Body of pancreas (tissue), 4 donors: ENCODE results near the gene CADPS. TPM values are rescaled to one million over a fixed set of nuclear protein-coding genes. Genes with fewer than 3 reads are reported as not detected.
A peak's percentile ranks its signal among the peaks of the same experiment; 100 is the strongest.
"Not testable (repeated sequence)": the region's sequence is repeated elsewhere in the genome, so short reads cannot be mapped to it uniquely, and the experiment has no call there.

Source experiments
- ATAC-seq: fragments of 150-250 bp; one replicate; pipeline ENCODE4 v1.9.1; 2016
- DNase-seq, 4 donors: peaks; one replicate each; pipeline ENCODE4 v3.0.0-alpha.2; 2019
- H3K27ac ChIP-seq, 4 donors: fragments of 200-600 bp; sonication (generic); 1 replicate in 3 of 4; 2 replicates in 1 of 4; pipeline versions ENCODE4 v1.5.1 to v1.6.1; 2016 to 2019; ENCODE audit warnings: mild to moderate bottlenecking in 1 of 4, mixed read lengths in 1 of 4, moderate library complexity in 1 of 4
- H3K27me3 ChIP-seq, 2 donors: fragments of 200-600 bp; sonication (generic); one replicate each; pipeline ENCODE4 v1.6.0; 2016; ENCODE audit warnings: mild to moderate bottlenecking in 1 of 2
- H3K36me3 ChIP-seq, 2 donors: fragments of 200-600 bp; sonication (generic); replicated peaks in 1 of 2; 2 replicates each; pipeline ENCODE4 v1.5.1; 2016; ENCODE audit warnings: low read depth in 2 of 2; ENCODE audit not compliant: insufficient read depth in 1 of 2
- H3K4me1 ChIP-seq: fragments of 200-600 bp; sonication (generic); one replicate; pipeline ENCODE4 v1.6.0; 2016
- H3K4me3 ChIP-seq, 2 donors: fragments of 200-600 bp; sonication (generic); 1 replicate in 1 of 2; 2 replicates in 1 of 2; pipeline ENCODE4 v1.5.1; 2016 to 2019
- H3K9me3 ChIP-seq, 3 donors: fragments of 200-600 bp; sonication (generic); 1 replicate in 2 of 3; 2 replicates in 1 of 3; pipeline ENCODE4 v1.5.1; 2016
- POLR2A ChIP-seq, 3 donors: fragments of 450-650 bp; IDR thresholded peaks; one replicate each; pipeline ENCODE4 v1.6.1; 2016; ENCODE audit warnings: antibody characterized with exemption in 3 of 3, mild to moderate bottlenecking in 2 of 3
- WGBS, 2 donors: methylation state at CpG; one replicate each; pipeline ENCODE4 v1.1.5; 2017; 5-methylcytosine and 5-hydroxymethylcytosine counted together
- intact Hi-C: fragments of 100-400 bp; cut with DNase I; formaldehyde crosslinking; loops from one replicate; pipeline ENCODE4 v1.15.1; 2023
- total RNA-seq, 2 donors: library from RNA; depleted of rRNA; stranded (reverse); fragments of >200 nt; gene quantifications; one replicate each; pipeline ENCODE4 v1.1.0, GENCODE V29; 2016
- TF ChIP-seq, protein P1 (sequence below), 7 experiments: fragments of 450-650 bp in 4 of 7; fragments of 200-600 bp in 3 of 7; sonication (generic) in 3 of 7; IDR thresholded peaks; one replicate each; pipeline ENCODE4 v1.5.1; 2016 to 2019; ENCODE audit warnings: antibody characterized with exemption in 7 of 7

Gene CADPS
- total RNA-seq, 2 donors from 2014 or later = 22.1 to 67.6 TPM

DNA sequence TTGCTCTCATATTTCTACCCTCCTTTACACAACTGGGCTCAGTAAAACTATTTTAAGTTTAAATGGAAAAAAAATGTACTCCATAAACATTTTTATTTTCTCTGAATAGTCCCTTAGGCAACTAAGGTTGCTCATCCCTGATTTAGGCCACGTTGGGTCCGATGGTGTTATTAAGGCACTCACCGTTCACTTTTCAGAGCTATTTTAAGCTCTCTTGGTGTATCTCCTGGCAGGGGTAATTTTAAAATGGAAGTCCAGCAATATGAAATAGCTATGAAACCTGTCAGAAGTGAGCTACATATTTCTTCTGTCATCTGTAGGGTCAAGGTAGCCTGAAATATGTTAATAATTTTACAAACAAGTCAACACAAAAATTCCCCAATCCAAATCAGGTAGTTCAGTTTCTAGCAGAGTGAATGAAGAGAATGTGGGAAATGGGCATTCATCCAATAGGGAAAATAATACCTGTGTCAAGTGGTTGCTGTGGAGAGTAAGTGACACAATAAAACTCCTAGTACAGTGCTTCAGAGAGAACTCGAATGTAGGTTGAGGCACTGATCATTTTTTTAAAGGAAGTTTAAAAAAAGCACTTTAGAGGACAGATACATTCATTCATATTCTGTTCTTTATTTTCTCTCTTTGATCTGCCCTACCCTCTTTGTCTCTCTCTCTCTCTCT lies 292.6 kb downstream of the CADPS start:
- intact Hi-C loops = no loop called here
- Histone ChIP-seq H3K27ac (peak overlapping the region in 1 of 4 donors; percentile 19), H3K36me3 (no peaks in the 10 kb centered on the region), H3K4me3 (no peak overlapping the region), H3K9me3 (peaks cover 0 to 5% (median 0%) of the 10 kb centered on the region in 3 donors), H3K27me3 (no peaks in the 10 kb centered on the region), H3K4me1 (no peaks in the 10 kb centered on the region)
- DNase-seq (no peak), ATAC-seq (no peak)
- TF ChIP-seq, protein P1, sequence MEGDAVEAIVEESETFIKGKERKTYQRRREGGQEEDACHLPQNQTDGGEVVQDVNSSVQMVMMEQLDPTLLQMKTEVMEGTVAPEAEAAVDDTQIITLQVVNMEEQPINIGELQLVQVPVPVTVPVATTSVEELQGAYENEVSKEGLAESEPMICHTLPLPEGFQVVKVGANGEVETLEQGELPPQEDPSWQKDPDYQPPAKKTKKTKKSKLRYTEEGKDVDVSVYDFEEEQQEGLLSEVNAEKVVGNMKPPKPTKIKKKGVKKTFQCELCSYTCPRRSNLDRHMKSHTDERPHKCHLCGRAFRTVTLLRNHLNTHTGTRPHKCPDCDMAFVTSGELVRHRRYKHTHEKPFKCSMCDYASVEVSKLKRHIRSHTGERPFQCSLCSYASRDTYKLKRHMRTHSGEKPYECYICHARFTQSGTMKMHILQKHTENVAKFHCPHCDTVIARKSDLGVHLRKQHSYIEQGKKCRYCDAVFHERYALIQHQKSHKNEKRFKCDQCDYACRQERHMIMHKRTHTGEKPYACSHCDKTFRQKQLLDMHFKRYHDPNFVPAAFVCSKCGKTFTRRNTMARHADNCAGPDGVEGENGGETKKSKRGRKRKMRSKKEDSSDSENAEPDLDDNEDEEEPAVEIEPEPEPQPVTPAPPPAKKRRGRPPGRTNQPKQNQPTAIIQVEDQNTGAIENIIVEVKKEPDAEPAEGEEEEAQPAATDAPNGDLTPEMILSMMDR (IDR thresholded peaks at IDR 0.05) = no peak
- TF ChIP-seq POLR2A (IDR thresholded peaks at IDR 0.05) = no peak
- WGBS, 2 donors = 37 to 45% methylated on average over 4 of the region's 4 CpGs

GRCh38 chr3:62580485-62580884 lies 294.7 kb downstream of the CADPS start:
- DNase-seq, H3K4me3 ChIP-seq, H3K4me1 ChIP-seq, H3K27me3 ChIP-seq, H3K36me3 ChIP-seq, intact Hi-C loops, ATAC-seq, H3K27ac ChIP-seq, H3K9me3 ChIP-seq: not testable (repeated sequence)
- WGBS, 2 donors = 67 to 74% methylated on average over 1 of the region's 1 CpG

DNA sequence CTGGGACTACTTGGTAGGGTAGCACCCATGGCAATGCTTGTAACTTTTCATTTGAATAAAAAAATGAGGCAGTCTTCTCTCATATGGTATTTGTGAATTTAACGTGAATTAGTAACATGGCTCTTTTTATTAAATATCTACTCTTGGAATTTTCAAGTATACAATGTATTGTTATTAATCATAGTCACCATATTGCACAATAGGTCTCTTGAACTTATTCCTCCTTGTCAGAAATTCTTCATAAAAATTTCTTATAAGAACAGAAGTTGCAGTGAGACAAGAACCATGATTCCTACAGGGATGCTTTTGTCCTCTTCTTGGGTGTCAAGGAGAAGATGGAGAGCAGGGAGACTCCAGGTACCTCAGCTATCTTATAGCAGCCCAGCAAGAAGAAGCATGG lies 298.1 kb downstream of the CADPS start:
- no peaks in the 10 kb centered on the region for H3K4me1 ChIP-seq
- no peak for DNase-seq
- ATAC-seq = no peak
- intact Hi-C loops = no loop called here
- peaks cover 0 to 5% (median 0%) of the 10 kb centered on the region in 3 donors for H3K9me3 ChIP-seq
- no peaks in the 10 kb centered on the region for H3K36me3 ChIP-seq
- H3K27ac ChIP-seq = no peak overlapping the region
- H3K4me3 ChIP-seq = no peak overlapping the region
- TF ChIP-seq, protein P1 (IDR thresholded peaks at IDR 0.05) = no peak
- no peaks in the 10 kb centered on the region for H3K27me3 ChIP-seq
- 60 to 73% methylated on average over 1 of the region's 1 CpG for WGBS, 2 donors

GRCh38 chr3:62574266-62574898 lies 300.8 kb downstream of the CADPS start:
- Histone ChIP-seq H3K27ac (no peak overlapping the region), H3K36me3 (no peaks in the 10 kb centered on the region), H3K9me3 (no peaks in the 10 kb centered on the region), H3K4me1 (no peaks in the 10 kb centered on the region), H3K27me3 (no peaks in the 10 kb centered on the region), H3K4me3 (no peak overlapping the region)
- DNase-seq (no peak), ATAC-seq (no peak)
- TF ChIP-seq, protein P1 (IDR thresholded peaks at IDR 0.05) = no peak
- no peak for TF ChIP-seq POLR2A (IDR thresholded peaks at IDR 0.05)
- intact Hi-C loops = no loop called here
- WGBS, 2 donors = 57 to 60% methylated on average over 5 of the region's 5 CpGs

GRCh38 chr3:62571916-62572315 lies 303.3 kb downstream of the CADPS start:
- H3K4me3 ChIP-seq = no peak overlapping the region
- 79 to 87% methylated on average over 4 of the region's 4 CpGs for WGBS, 2 donors
- H3K9me3 ChIP-seq = no peaks in the 10 kb centered on the region
- intact Hi-C loops = no loop called here
- no peak for TF ChIP-seq POLR2A (IDR thresholded peaks at IDR 0.05)
- TF ChIP-seq, protein P1 (IDR thresholded peaks at IDR 0.05) = no peak
- ATAC-seq = no peak
- H3K27me3 ChIP-seq = no peaks in the 10 kb centered on the region
- H3K4me1 ChIP-seq = no peaks in the 10 kb centered on the region
- no peaks in the 10 kb centered on the region for H3K36me3 ChIP-seq
- H3K27ac ChIP-seq = no peak overlapping the region
- DNase-seq = no peak
